B cell (primary cell): ENCODE data around the gene GMFB. TPM values are rescaled to one million over a fixed set of nuclear protein-coding genes. Genes with fewer than 3 reads are reported as not detected.

ENCODE experiments used
- ATAC-seq: fragments of 200-7000 bp; cut with Tn5 transposase; one replicate; pipeline ENCODE4 v1.10.0; 2021; ENCODE audit warnings: low read depth, mild to moderate bottlenecking, moderate number of reproducible peaks, moderate library complexity
- CTCF ChIA-PET: fragments of 350-600 bp; sonication (Branson Sonifier 250); formaldehyde crosslinking; loops from one replicate; lab custom pipeline; 2021; ENCODE audit warnings: antibody characterized with exemption, inconsistent platforms; lab: Charles Lee
- POLR2A ChIA-PET: fragments of 350-600 bp; sonication (Branson Sonifier 250); formaldehyde crosslinking; loops from one replicate; lab custom pipeline; 2021; ENCODE audit warnings: antibody characterized with exemption; lab: Charles Lee
- DNase-seq: peaks from one replicate; pipeline ENCODE4 v3.0.0; 2013
- H2AFZ ChIP-seq: 2 replicates; pipeline ENCODE4 v1.6.1; 2012; ENCODE audit warnings: mild to moderate bottlenecking, low read depth, low read length; ENCODE audit not compliant: insufficient read depth, poor library complexity, severe bottlenecking
- H3K27ac ChIP-seq, 2 donors: 1 replicate in 1 of 2; 2 replicates in 1 of 2; pipeline ENCODE4 v1.5.1; 2012 to 2013; ENCODE audit warnings: low read length in 2 of 2, mild to moderate bottlenecking in 2 of 2, moderate library complexity in 1 of 2
- H3K27me3 ChIP-seq, 4 experiments: fragments of 200-600 bp in 1 of 4; sonication (generic) in 1 of 4; replicated peaks in 1 of 4; 1 replicate in 2 of 4; 2 replicates in 2 of 4; pipeline versions ENCODE4 v1.6.1 to v1.7.0; 2013 to 2016; ENCODE audit warnings: low read length in 3 of 4, mild to moderate bottlenecking in 2 of 4, mixed read lengths in 1 of 4, moderate library complexity in 1 of 4; ENCODE audit not compliant: insufficient read depth in 4 of 4, control insufficient read depth in 3 of 4; ENCODE audit errors: control extremely low read depth in 1 of 4
- H3K36me3 ChIP-seq, 2 experiments: replicated peaks in 1 of 2; 1 replicate in 1 of 2; 2 replicates in 1 of 2; pipeline versions ENCODE4 v1.6.1 to v1.7.1; 2013; ENCODE audit warnings: low read length in 1 of 2; ENCODE audit not compliant: insufficient read depth in 2 of 2, control insufficient read depth in 1 of 2; ENCODE audit errors: control extremely low read depth in 1 of 2, extremely low read depth in 1 of 2
- H3K4me1 ChIP-seq, 2 donors: fragments of 200-600 bp in 1 of 2; sonication (generic) in 1 of 2; 1 replicate in 1 of 2; 2 replicates in 1 of 2; pipeline versions ENCODE4 v1.5.1 to v1.6.1; 2013 to 2017; ENCODE audit warnings: low read length in 2 of 2; ENCODE audit not compliant: control insufficient read depth in 2 of 2, insufficient read depth in 2 of 2
- H3K4me2 ChIP-seq: replicated peaks from 2 replicates; pipeline ENCODE3; 2012; ENCODE audit warnings: mild to moderate bottlenecking, low read depth, low read length; ENCODE audit not compliant: poor library complexity, severe bottlenecking
- H3K4me3 ChIP-seq, 5 experiments: fragments of 200-600 bp in 1 of 5; sonication (generic) in 1 of 5; 1 replicate in 3 of 5; 2 replicates in 2 of 5; pipeline versions ENCODE4 v1.5.1 to v1.7.0; 2011 to 2016; ENCODE audit warnings: low read length in 4 of 5, mild to moderate bottlenecking in 4 of 5, low read depth in 2 of 5, control low read depth in 1 of 5, moderate library complexity in 1 of 5; ENCODE audit not compliant: insufficient read depth in 1 of 5; ENCODE audit errors: control extremely low read depth in 1 of 5, extremely low read depth in 1 of 5
- H3K79me2 ChIP-seq: fragments of 200-600 bp; sonication (generic); one replicate; pipeline ENCODE4 v1.6.0; 2016; ENCODE audit warnings: low read length; ENCODE audit not compliant: control insufficient read depth, insufficient read depth
- H3K9ac ChIP-seq: fragments of 200-600 bp; sonication (generic); 2 replicates; pipeline ENCODE4 v1.6.1; 2017; ENCODE audit warnings: mild to moderate bottlenecking, low read length, moderate library complexity
- H3K9me3 ChIP-seq, 3 donors: one replicate each; pipeline versions ENCODE4 v1.6.1 to v1.7.1; 2013; ENCODE audit warnings: low read length in 2 of 3; ENCODE audit not compliant: control insufficient read depth in 2 of 3, insufficient read depth in 1 of 3; ENCODE audit errors: control extremely low read depth in 1 of 3
- H4K20me1 ChIP-seq: 2 replicates; pipeline ENCODE4 v1.6.0; 2012; ENCODE audit warnings: mild to moderate bottlenecking, low read length; ENCODE audit not compliant: insufficient read depth, control insufficient read depth, poor library complexity, severe bottlenecking
- H3K27ac Mint-ChIP-seq: one replicate; pipeline ENCODE4 v1.8.0; 2021; ENCODE audit warnings: mixed read lengths
- H3K27me3 Mint-ChIP-seq: one replicate; pipeline ENCODE4 v1.8.0; 2021; ENCODE audit warnings: mixed read lengths
- H3K4me1 Mint-ChIP-seq: one replicate; pipeline ENCODE4 v1.8.0; 2021; ENCODE audit warnings: mixed read lengths
- H3K4me3 Mint-ChIP-seq: one replicate; pipeline ENCODE4 v1.8.0; 2021; ENCODE audit warnings: mixed read lengths
- H3K9me3 Mint-ChIP-seq: one replicate; pipeline ENCODE4 v1.8.0; 2022; ENCODE audit warnings: mixed read lengths; ENCODE audit not compliant: insufficient read depth
- EZH2 ChIP-seq: IDR thresholded peaks from 2 replicates; pipeline ENCODE4 v1.6.1; 2012; ENCODE audit warnings: borderline replicate concordance, low read depth, mild to moderate bottlenecking, moderate library complexity, low read length; ENCODE audit not compliant: insufficient read depth, poor library complexity, severe bottlenecking
- WGBS: methylation state at CpG from one replicate; pipeline ENCODE4 v1.1.5; 2013; ENCODE audit warnings: missing lambda C conversion rate; ENCODE audit not compliant: insufficient coverage; 5-methylcytosine and 5-hydroxymethylcytosine counted together
- intact Hi-C: fragments of 100-400 bp; cut with micrococcal nuclease; formaldehyde crosslinking; loops from one replicate; pipeline ENCODE4 v1.10.0; 2022
- polyA plus RNA-seq: library from polyadenylated mRNA; depleted of rRNA; stranded (reverse); fragments of >200 nt; gene quantifications from 2 replicates; pipeline ENCODE4 v1.2.3, GENCODE V29; 2012
- total RNA-seq, 2 donors: library from RNA; stranded (reverse); fragments of 120-200 nt in 1 of 2; gene quantifications; 1 replicate in 1 of 2; 2 replicates in 1 of 2; pipeline versions ENCODE4 v1.2.3 to v1.2.4, GENCODE V29; 2013 to 2022
- TF ChIP-seq, protein P1 (sequence below): fragments of 200-600 bp; IDR thresholded peaks from one replicate; pipeline ENCODE4 v1.8.0; 2022; ENCODE audit warnings: antibody characterized with exemption, mild to moderate bottlenecking

The GMFB gene
- total and polyA plus RNA-seq, 2 donors (not counting 1 experiment from before 2014, with no cell fraction given): 13.6 to 49.8 TPM

DNA sequence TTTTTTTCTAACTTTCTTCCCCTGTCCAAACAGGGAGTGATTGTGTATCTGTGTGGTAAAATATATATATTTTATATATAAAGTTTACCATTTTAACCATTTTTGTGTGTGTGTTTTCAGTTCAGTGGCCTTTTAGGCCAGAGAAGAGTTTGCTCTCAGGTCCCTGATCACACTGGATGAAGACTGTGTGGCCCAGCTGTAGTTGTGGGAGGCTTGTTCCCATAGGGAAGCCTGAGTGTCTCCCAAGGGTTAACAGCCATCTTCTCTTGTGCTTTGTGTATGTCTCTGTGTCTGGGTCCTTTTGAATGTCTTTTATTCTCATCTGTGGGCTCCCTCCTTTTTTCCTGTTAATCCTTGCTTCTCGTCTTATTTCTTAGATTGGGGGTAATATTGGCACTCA is 44.3 kb upstream of the GMFB start:
- TF ChIP-seq, protein P1, sequence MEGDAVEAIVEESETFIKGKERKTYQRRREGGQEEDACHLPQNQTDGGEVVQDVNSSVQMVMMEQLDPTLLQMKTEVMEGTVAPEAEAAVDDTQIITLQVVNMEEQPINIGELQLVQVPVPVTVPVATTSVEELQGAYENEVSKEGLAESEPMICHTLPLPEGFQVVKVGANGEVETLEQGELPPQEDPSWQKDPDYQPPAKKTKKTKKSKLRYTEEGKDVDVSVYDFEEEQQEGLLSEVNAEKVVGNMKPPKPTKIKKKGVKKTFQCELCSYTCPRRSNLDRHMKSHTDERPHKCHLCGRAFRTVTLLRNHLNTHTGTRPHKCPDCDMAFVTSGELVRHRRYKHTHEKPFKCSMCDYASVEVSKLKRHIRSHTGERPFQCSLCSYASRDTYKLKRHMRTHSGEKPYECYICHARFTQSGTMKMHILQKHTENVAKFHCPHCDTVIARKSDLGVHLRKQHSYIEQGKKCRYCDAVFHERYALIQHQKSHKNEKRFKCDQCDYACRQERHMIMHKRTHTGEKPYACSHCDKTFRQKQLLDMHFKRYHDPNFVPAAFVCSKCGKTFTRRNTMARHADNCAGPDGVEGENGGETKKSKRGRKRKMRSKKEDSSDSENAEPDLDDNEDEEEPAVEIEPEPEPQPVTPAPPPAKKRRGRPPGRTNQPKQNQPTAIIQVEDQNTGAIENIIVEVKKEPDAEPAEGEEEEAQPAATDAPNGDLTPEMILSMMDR: no peak
- no peak for TF ChIP-seq EZH2
- Histone ChIP-seq H2AFZ (no peak overlapping the region), H3K4me3 (no peak overlapping the region), H3K4me2 (no peak overlapping the region), H3K9ac (no peak overlapping the region), H3K36me3 (peaks cover 2 to 8% of the 10 kb centered on the region in 2 experiments), H3K27me3 (no peaks in the 10 kb centered on the region), H3K27ac (no peak overlapping the region), H3K4me1 (peaks cover 0 to 5% of the 10 kb centered on the region in 2 donors), H4K20me1 (no peaks in the 10 kb centered on the region), H3K79me2 (no peaks in the 10 kb centered on the region), H3K9me3 (no peaks in the 10 kb centered on the region)
- no CpG with 5 or more reads among the region's 1 CpG for WGBS
- Mint-ChIP-seq H3K9me3 (no peaks in the 10 kb centered on the region), H3K4me3 (no peak overlapping the region), H3K27me3 (no peaks in the 10 kb centered on the region), H3K27ac (no peak overlapping the region), H3K4me1 (peaks cover 10% of the 10 kb centered on the region)
- ATAC-seq (no peak), DNase-seq (no peak)
- intact Hi-C loops: no loop called here
- POLR2A ChIA-PET: no interaction called here
- CTCF ChIA-PET: interaction anchor here (0.7 to 1.5 kb wide), 3 partner anchors 43 to 244 kb away, joined by 3 read pairs; no protein-coding TSS in a partner anchor

DNA sequence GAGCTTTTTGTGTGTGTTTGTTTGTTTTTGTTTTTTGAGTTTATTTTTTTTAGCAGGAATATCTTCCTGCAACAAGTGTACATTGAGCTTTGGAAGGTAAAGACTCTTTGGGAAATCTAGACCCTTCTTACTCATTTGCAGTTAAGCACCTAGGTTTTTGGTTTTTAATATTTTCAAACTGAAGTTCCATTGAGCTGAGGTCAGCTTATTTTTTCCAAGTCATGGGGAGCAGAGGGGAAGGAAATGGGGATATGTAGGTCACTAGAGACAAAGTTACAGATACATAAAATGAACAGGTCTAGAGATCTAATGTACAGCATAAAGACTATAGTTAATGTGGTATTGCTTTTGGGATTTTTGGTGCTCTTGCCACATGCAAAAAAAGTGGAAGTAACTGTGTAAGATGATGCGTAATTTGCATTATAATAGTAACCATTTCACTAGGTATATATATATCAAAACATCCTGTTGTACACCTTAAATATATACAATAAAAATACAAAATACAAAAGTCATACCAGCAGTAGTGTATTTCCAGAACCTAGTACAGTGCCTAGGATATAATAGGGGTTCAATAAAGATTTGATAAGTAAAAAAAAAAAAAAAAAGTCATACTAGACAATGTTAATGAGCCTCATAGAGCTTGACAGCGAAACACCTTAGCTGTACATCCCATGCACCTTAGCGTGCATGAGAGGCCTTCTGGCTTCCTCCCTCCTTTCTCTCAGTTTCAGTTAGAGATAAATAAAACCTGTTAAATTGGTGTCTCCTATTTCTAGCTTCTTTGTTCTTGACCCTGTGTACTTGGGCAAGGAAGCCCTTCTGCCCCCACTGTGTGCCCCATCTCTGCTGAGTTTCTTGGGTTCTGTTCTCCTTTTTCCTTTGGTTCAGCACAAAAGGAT is 43.6 kb upstream of the GMFB start:
- Histone ChIP-seq H3K9ac (no peak overlapping the region), H3K4me2 (peak overlapping the region; percentile 24), H3K79me2 (no peaks in the 10 kb centered on the region), H3K27me3 (no peaks in the 10 kb centered on the region), H2AFZ (no peak overlapping the region), H3K27ac (no peak overlapping the region), H4K20me1 (no peaks in the 10 kb centered on the region), H3K9me3 (no peaks in the 10 kb centered on the region), H3K4me1 (peaks cover 0 to 5% of the 10 kb centered on the region in 2 donors), H3K4me3 (no peak overlapping the region), H3K36me3 (peaks cover 2 to 6% of the 10 kb centered on the region in 2 experiments)
- H3K27ac Mint-ChIP-seq: peak overlapping the region; percentile 2
- ChIA-PET POLR2A (no interaction called here), CTCF (interaction anchor here (0.7 to 1.5 kb wide), 3 partner anchors 42 to 245 kb away, joined by 3 read pairs; no protein-coding TSS in a partner anchor)
- no peak overlapping the region for H3K4me3 Mint-ChIP-seq
- WGBS: no CpG with 5 or more reads among the region's 3 CpGs
- DNase-seq (no peak), ATAC-seq (no peak)
- no peaks in the 10 kb centered on the region for H3K9me3 Mint-ChIP-seq
- peaks cover 10% of the 10 kb centered on the region for H3K4me1 Mint-ChIP-seq
- H3K27me3 Mint-ChIP-seq: no peaks in the 10 kb centered on the region
- intact Hi-C loops: no loop called here
- TF ChIP-seq EZH2: no peak
